GM23338 (cell line): ENCODE results near the gene MS4A15. TPM values are rescaled to one million over a fixed set of nuclear protein-coding genes. Genes with fewer than 3 reads are reported as not detected.

ENCODE experiments used
- CREB1 ChIP-seq: fragments of 250-450 bp; sonication (Bioruptor Pico); IDR thresholded peaks from 2 replicates; pipeline ENCODE4 v1.5.0; 2020; ENCODE audit warnings: low read depth, mild to moderate bottlenecking, moderate library complexity
- POLR2AphosphoS5 ChIP-seq: IDR thresholded peaks from 2 replicates; pipeline ENCODE4 v1.6.1; 2016; ENCODE audit warnings: antibody characterized with exemption, low read depth
- ZNF114 ChIP-seq: fragments of 250-450 bp; sonication (Bioruptor Pico); IDR thresholded peaks from 2 replicates; pipeline ENCODE4 v1.5.0; 2020; ENCODE audit warnings: mild to moderate bottlenecking, moderate library complexity
- ZNF331 ChIP-seq: fragments of 250-450 bp; sonication (Bioruptor Pico); IDR thresholded peaks from 2 replicates; pipeline ENCODE4 v1.5.0; 2020; ENCODE audit warnings: low read depth, mild to moderate bottlenecking, moderate library complexity
- polyA plus RNA-seq: library from polyadenylated mRNA; unstranded; fragments of >200 nt; fragmentation: Nextera tagmentation; extraction: Ambion mirVana; gene quantifications from 2 replicates; pipeline ENCODE4 v1.2.1, GENCODE V29; 2016
- total RNA-seq: library from RNA; depleted of rRNA; stranded (reverse); fragments of >200 nt; shearing (Covaris generic); gene quantifications from 2 replicates; pipeline ENCODE4 v1.2.3, GENCODE V29; 2014
- TF ChIP-seq, protein P1 (sequence below): fragments of 250-450 bp; sonication (Bioruptor Pico); IDR thresholded peaks from 2 replicates; pipeline ENCODE4 v1.5.0; 2020; ENCODE audit warnings: mild to moderate bottlenecking, moderate library complexity
- TF ChIP-seq, protein P2 (sequence below): IDR thresholded peaks from one replicate; pipeline ENCODE4 v1.6.1; 2018; ENCODE audit warnings: antibody characterized with exemption; ENCODE audit not compliant: unreplicated experiment

The MS4A15 gene
- total and polyA plus RNA-seq, 2 experiments from 2014 or later: 0.44 TPM; not detected in 1

DNA sequence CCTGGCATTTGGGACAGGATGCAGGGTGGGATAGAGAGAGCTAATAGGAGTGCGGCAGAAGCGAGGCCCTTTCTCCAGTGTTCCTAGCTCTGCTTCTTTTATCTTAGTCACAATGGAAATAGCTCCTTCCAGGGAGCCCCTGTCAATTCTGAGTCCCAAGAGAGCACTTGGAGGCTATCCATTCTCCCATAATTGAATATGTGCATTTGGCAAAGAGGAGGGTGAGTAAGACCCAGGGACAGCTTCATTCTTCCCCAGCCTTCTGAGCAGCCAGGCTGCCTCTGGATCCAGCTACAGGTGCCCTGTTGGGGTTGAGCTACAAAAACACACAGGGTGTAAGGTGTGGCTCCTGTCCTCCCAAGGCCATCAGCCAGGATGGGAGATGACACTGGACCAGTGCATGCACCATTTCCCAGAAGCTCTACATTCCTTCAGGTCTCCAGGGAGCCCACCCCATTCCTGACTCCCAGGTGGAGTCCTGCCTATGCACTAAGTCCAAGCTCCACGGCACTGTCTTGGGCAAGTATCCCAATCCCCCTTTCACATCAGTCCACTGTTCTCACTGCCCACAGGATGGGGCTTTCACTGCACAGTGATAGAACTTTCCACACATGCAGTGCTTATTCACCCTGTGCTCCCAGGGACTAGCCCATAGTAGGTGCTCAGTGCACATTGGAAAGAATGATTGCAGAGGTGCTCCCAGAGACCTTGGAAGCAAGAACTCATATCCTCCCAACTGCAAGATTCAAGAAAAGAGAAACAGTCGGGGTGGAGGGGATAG is 34.7 kb downstream of the MS4A15 start (continued):
- TF ChIP-seq, protein P1, sequence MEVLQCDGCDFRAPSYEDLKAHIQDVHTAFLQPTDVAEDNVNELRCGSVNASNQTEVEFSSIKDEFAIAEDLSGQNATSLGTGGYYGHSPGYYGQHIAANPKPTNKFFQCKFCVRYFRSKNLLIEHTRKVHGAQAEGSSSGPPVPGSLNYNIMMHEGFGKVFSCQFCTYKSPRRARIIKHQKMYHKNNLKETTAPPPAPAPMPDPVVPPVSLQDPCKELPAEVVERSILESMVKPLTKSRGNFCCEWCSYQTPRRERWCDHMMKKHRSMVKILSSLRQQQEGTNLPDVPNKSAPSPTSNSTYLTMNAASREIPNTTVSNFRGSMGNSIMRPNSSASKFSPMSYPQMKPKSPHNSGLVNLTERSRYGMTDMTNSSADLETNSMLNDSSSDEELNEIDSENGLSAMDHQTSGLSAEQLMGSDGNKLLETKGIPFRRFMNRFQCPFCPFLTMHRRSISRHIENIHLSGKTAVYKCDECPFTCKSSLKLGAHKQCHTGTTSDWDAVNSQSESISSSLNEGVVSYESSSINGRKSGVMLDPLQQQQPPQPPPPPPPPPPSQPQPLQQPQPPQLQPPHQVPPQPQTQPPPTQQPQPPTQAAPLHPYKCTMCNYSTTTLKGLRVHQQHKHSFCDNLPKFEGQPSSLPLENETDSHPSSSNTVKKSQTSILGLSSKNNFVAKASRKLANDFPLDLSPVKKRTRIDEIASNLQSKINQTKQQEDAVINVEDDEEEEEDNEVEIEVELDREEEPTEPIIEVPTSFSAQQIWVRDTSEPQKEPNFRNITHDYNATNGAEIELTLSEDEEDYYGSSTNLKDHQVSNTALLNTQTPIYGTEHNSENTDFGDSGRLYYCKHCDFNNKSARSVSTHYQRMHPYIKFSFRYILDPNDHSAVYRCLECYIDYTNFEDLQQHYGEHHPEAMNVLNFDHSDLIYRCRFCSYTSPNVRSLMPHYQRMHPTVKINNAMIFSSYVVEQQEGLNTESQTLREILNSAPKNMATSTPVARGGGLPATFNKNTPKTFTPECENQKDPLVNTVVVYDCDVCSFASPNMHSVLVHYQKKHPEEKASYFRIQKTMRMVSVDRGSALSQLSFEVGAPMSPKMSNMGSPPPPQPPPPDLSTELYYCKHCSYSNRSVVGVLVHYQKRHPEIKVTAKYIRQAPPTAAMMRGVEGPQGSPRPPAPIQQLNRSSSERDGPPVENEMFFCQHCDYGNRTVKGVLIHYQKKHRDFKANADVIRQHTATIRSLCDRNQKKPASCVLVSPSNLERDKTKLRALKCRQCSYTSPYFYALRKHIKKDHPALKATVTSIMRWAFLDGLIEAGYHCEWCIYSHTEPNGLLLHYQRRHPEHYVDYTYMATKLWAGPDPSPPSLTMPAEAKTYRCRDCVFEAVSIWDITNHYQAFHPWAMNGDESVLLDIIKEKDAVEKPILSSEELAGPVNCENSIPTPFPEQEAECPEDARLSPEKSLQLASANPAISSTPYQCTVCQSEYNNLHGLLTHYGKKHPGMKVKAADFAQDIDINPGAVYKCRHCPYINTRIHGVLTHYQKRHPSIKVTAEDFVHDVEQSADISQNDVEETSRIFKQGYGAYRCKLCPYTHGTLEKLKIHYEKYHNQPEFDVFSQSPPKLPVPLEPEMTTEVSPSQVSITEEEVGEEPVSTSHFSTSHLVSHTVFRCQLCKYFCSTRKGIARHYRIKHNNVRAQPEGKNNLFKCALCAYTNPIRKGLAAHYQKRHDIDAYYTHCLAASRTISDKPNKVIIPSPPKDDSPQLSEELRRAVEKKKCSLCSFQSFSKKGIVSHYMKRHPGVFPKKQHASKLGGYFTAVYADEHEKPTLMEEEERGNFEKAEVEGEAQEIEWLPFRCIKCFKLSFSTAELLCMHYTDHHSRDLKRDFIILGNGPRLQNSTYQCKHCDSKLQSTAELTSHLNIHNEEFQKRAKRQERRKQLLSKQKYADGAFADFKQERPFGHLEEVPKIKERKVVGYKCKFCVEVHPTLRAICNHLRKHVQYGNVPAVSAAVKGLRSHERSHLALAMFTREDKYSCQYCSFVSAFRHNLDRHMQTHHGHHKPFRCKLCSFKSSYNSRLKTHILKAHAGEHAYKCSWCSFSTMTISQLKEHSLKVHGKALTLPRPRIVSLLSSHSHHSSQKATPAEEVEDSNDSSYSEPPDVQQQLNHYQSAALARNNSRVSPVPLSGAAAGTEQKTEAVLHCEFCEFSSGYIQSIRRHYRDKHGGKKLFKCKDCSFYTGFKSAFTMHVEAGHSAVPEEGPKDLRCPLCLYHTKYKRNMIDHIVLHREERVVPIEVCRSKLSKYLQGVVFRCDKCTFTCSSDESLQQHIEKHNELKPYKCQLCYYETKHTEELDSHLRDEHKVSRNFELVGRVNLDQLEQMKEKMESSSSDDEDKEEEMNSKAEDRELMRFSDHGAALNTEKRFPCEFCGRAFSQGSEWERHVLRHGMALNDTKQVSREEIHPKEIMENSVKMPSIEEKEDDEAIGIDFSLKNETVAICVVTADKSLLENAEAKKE (CRISPR knock-in tag): no peak
- TF ChIP-seq ZNF331 (CRISPR knock-in tag) (no peak), ZNF114 (no peak), CREB1 (no peak), POLR2AphosphoS5 (no peak)
- TF ChIP-seq, protein P2, sequence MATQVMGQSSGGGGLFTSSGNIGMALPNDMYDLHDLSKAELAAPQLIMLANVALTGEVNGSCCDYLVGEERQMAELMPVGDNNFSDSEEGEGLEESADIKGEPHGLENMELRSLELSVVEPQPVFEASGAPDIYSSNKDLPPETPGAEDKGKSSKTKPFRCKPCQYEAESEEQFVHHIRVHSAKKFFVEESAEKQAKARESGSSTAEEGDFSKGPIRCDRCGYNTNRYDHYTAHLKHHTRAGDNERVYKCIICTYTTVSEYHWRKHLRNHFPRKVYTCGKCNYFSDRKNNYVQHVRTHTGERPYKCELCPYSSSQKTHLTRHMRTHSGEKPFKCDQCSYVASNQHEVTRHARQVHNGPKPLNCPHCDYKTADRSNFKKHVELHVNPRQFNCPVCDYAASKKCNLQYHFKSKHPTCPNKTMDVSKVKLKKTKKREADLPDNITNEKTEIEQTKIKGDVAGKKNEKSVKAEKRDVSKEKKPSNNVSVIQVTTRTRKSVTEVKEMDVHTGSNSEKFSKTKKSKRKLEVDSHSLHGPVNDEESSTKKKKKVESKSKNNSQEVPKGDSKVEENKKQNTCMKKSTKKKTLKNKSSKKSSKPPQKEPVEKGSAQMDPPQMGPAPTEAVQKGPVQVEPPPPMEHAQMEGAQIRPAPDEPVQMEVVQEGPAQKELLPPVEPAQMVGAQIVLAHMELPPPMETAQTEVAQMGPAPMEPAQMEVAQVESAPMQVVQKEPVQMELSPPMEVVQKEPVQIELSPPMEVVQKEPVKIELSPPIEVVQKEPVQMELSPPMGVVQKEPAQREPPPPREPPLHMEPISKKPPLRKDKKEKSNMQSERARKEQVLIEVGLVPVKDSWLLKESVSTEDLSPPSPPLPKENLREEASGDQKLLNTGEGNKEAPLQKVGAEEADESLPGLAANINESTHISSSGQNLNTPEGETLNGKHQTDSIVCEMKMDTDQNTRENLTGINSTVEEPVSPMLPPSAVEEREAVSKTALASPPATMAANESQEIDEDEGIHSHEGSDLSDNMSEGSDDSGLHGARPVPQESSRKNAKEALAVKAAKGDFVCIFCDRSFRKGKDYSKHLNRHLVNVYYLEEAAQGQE: no peak
